Fibroblast of skin of right quadriceps (primary cell): ENCODE measurements around the gene KCNV2.

Experiments used
- DNase-seq: peaks from one replicate; pipeline ENCODE4 v3.0.0-alpha.2; 2013

KCNV2 gene

DNA sequence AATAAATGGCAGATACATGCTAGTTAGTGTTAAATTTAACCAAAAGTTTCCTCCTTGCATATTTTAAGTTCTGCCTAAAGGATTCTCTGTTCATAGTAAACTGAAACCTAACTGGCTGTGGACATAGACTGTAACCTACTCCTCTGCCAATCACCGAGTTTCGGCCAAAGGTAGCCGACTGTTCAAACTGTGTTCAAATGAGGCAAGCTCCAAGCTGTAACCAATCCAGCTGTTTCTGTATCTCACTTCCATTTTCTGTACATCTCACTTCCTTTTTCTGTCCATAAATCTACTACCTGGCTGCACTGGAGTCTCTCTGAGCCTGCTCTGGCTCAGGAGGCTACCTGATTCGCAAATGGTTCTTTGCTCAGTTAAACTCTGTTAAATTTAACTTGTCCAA is 44.1 kb downstream of the KCNV2 start:
- DNase-seq = no peak

DNA sequence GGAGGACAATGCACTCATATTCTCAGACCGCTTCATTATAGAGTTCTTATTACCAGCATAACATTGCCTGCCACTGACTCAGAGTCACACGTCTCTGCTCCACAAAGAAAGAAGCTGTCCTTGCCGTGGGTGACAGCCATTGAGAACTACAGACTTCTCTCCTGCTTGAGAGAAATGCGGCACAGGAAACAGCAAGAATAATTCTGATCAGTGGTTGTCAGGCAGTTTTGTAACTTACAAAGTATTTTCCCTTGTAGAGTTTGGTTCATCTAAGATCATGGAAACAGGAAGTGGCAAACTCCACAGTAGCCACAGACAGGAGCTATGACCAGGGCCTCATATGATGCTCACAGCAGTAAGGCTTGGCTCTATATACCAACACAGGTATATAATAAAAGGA is 47.0 kb downstream of the KCNV2 start:
- no peak for DNase-seq

GRCh38 chr9:2765250-2765880 is 48.1 kb downstream of the KCNV2 start:
- DNase-seq = no peak

GRCh38 chr9:2767800-2768677 is 50.7 kb downstream of the KCNV2 start:
- DNase-seq = no peak

- no peak for DNase-seq
These were observed 53.8 kb downstream of the KCNV2 start for GRCh38 chr9:2771087-2771486.

- DNase-seq = peak; percentile 26
These were observed 54.4 kb downstream of the KCNV2 start for GRCh38 chr9:2771661-2772060.

GRCh38 chr9:2777454-2777853 is 60.1 kb downstream of the KCNV2 start:
- DNase-seq = no peak

GRCh38 chr9:2778816-2779215 is 61.5 kb downstream of the KCNV2 start:
- DNase-seq = no peak
